Pulmonary artery endothelial cell (primary cell): ENCODE results near the gene KCNQ2. TPM values are rescaled to one million over a fixed set of nuclear protein-coding genes. Genes with fewer than 3 reads are reported as not detected.
"Not testable (repeated sequence)": the region's sequence is repeated elsewhere in the genome, so short reads cannot be mapped to it uniquely, and the experiment has no call there.

Source experiments
- DNase-seq: peaks from one replicate; pipeline ENCODE4 v3.0.0-alpha.2; 2011; ENCODE audit warnings: low read depth, low spot score
- total RNA-seq: library from RNA; depleted of rRNA; stranded (reverse); fragments of >200 nt; gene quantifications from 2 replicates; pipeline ENCODE4 v1.2.3, GENCODE V29; 2014

Gene KCNQ2
- total RNA-seq, 1 donor from 2014 or later, result not detected

- no peak for DNase-seq
These were observed 18.0 kb upstream of the KCNQ2 start for GRCh38 chr20:63490416-63490815.

- no peak for DNase-seq
These were observed 16.1 kb upstream of the KCNQ2 start for GRCh38 chr20:63488315-63489251.

- no peak for DNase-seq
These were observed 15.4 kb upstream of the KCNQ2 start for GRCh38 chr20:63487781-63488241.

- DNase-seq, result no peak
These were observed 14.8 kb upstream of the KCNQ2 start for GRCh38 chr20:63487116-63487764.

- no peak for DNase-seq
These were observed 13.9 kb upstream of the KCNQ2 start for GRCh38 chr20:63486300-63486855.

GRCh38 chr20:63484651-63485403, 12.4 kb upstream of the KCNQ2 start:
- no peak for DNase-seq

GRCh38 chr20:63484236-63484635, 11.8 kb upstream of the KCNQ2 start:
- no peak for DNase-seq

- no peak for DNase-seq
These were observed 11.4 kb upstream of the KCNQ2 start for GRCh38 chr20:63483834-63484233.

GRCh38 chr20:63482021-63482587, 9.6 kb upstream of the KCNQ2 start:
- no peak for DNase-seq

- DNase-seq, result no peak
These were observed 9.0 kb upstream of the KCNQ2 start for GRCh38 chr20:63481503-63481902.

GRCh38 chr20:63479695-63480419, 7.4 kb upstream of the KCNQ2 start:
- not testable (repeated sequence) for DNase-seq

- no peak for DNase-seq
These were observed 6.2 kb upstream of the KCNQ2 start for GRCh38 chr20:63478346-63479302.

GRCh38 chr20:63477944-63478343, 5.5 kb upstream of the KCNQ2 start:
- DNase-seq, result no peak

GRCh38 chr20:63477061-63477616, 4.7 kb upstream of the KCNQ2 start:
- DNase-seq, result no peak

- DNase-seq, result no peak
These were observed 2.8 kb upstream of the KCNQ2 start for GRCh38 chr20:63475209-63475608.

- no peak for DNase-seq
These were observed 1.3 kb upstream of the KCNQ2 start for GRCh38 chr20:63473555-63474449.

GRCh38 chr20:63472862-63473390, 471 bp upstream of the KCNQ2 start:
- no peak for DNase-seq

- DNase-seq, result no peak
These were observed 806 bp downstream of the KCNQ2 start for GRCh38 chr20:63471717-63471980.
